GM18511 (cell line): ENCODE measurements around the gene MEIS3.
"Not testable (repeated sequence)": the region's sequence is repeated elsewhere in the genome, so short reads cannot be mapped to it uniquely, and the experiment has no call there.

Experiments
- ATAC-seq: cut with Tn5 transposase; IDR thresholded peaks from one replicate; pipeline ENCODE4 v1.9.1; 2021; ENCODE audit warnings: mild to moderate bottlenecking, moderate library complexity; ENCODE audit not compliant: unreplicated experiment

The MEIS3 gene

GRCh38 chr19:47388721-47389120 lies 30.6 kb downstream of the MEIS3 start:
- ATAC-seq = not testable (repeated sequence)

- not testable (repeated sequence) for ATAC-seq
Observed at GRCh38 chr19:47387623-47388022, 31.7 kb downstream of the MEIS3 start.

- not testable (repeated sequence) for ATAC-seq
Observed at GRCh38 chr19:47386582-47386981, 32.7 kb downstream of the MEIS3 start.

DNA sequence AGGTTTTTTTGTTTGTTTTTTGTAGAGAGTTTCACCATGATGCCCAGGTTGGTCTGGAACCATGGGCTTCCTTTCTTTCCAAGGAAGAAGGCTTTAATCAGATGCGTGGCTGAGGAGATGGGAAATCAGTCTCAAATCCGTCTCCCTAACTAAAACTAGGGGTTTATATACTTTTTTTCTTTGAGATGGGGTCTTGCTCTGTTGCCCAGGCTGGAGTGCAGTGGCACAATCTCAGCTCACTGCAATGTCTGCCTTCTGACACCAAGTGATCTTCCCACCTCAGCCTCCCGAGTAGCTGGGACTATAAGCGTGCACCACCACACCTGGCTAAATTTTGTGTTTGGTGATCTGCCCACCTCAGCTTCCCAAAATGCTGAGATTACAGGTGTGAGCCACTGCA lies 34.8 kb downstream of the MEIS3 start:
- ATAC-seq = not testable (repeated sequence)

- ATAC-seq = not testable (repeated sequence)
Observed at GRCh38 chr19:47383890-47384289, 35.4 kb downstream of the MEIS3 start.

GRCh38 chr19:47381653-47382279 lies 37.6 kb downstream of the MEIS3 start:
- no peak for ATAC-seq

DNA sequence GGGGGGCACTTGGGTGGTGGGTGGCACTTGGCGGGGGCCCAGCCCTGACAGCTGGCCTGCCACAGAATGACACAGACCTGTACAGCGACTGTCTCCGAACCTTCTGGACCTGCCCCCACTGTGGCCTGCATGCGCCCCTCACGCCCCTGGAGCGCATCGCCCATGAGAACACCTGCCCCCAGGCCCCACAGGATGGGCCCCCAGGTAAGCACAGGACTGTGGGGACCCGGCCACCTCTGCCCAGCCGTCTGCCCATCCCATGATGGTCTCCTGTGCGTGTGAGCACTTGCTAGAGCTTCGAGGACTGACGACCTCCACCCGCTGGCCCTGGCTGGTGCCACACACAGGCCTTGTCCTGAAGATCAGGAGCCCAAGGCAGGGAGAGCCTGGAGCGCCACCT lies 38.2 kb downstream of the MEIS3 start:
- ATAC-seq = no peak

- no peak for ATAC-seq
Observed at GRCh38 chr19:47380559-47380958, 38.8 kb downstream of the MEIS3 start.

- no peak for ATAC-seq
Observed at GRCh38 chr19:47379381-47379938, 39.9 kb downstream of the MEIS3 start.

GRCh38 chr19:47378246-47378645 lies 41.1 kb downstream of the MEIS3 start:
- no peak for ATAC-seq

- ATAC-seq = no peak
Observed at GRCh38 chr19:47377801-47378200, 41.5 kb downstream of the MEIS3 start.

GRCh38 chr19:47377208-47377701 lies 42.1 kb downstream of the MEIS3 start:
- no peak for ATAC-seq

- ATAC-seq = no peak
Observed at GRCh38 chr19:47376589-47377144, 42.7 kb downstream of the MEIS3 start.

- no peak for ATAC-seq
Observed at GRCh38 chr19:47375694-47376588, 43.4 kb downstream of the MEIS3 start.

- ATAC-seq = no peak
Observed at GRCh38 chr19:47374876-47375693, 44.2 kb downstream of the MEIS3 start.

DNA sequence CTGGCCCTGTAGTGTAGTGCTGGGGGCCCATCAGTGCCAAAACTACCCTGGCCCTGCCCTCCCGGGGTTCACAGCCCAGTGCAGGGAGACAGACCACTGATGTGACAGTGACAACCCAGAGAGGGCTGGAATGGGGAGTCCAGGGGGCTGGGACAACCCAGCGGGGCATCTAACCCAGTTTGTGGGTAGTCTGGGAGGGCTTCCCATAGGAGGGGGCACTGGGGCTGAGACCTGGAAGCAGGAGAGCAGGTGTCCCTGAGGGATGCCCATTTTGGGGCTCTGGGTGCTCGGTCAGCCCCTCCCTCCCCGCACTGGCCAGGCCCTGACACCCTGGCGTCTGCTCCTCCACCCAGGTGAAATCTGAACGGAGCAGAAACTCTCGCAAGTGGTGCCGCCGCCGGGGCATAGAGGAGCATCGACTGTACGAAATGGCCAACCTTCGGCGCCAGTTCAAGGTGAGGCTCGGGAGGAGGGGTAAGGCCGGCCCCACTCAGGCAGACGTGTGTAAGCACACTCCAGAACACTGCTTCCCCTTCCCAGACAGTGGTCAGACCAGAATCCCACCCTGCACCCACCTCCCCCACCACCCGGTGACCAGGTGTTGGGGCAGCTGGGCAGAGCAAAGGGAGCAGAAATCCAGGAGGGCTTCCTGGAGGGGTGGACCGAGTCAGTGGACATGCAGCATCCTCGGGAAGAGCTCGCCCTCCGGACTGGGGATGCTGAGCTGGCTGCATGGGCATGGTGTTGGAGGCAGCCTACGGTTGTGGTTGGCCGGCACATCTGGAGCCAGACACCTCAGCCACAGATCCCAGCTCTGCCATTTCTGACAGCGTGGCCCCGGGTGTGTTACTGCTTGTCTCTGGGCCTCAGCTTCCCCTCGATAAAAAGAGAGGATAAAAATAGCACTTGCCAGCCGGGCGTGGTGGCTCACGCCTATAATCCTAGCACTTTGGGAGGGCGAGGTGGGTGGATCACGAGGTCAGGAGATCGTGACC lies 45.8 kb downstream of the MEIS3 start:
- no peak for ATAC-seq

- no peak for ATAC-seq
Observed at GRCh38 chr19:47372603-47373002, 46.7 kb downstream of the MEIS3 start.

DNA sequence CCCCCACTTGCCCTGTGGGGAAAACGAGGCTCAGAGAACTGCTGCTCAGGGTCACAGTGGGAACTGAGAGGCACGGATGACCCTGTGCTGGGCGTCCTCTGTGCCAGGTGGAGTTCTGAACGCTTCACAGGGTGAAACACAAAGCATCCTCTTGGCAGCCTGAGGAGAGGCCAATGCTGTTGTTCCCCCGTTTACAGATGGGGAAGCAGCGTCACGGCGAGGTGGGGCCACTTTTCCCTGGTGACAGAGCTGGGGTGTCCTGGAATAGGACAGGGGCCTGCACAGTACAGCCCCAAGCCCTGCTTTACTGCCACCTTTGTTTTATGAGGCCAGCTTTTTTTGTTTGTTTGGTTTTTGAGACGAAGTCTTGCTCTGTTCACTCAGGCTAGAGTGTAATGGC lies 48.1 kb downstream of the MEIS3 start:
- ATAC-seq = no peak

- ATAC-seq = no peak
Observed at GRCh38 chr19:47370045-47370611, 49.2 kb downstream of the MEIS3 start.
